Activated CD4-positive, CD25-positive, alpha-beta regulatory T cell treated with anti-CD3 and anti-CD28 coated beads, Interleukin-2, amount 50 U/mL, for 24 hours (primary cell): ENCODE results near the gene PTTG1.
A peak's percentile ranks its signal among the peaks of the same experiment; 100 is the strongest.

Experiments used
- ATAC-seq, 2 donors: fragments of 150-1000 bp; cut with Tn5 transposase; one replicate each; pipeline ENCODE4 v1.10.0; 2021; ENCODE audit warnings: mild to moderate bottlenecking in 1 of 2, moderate library complexity in 1 of 2

The PTTG1 gene

DNA sequence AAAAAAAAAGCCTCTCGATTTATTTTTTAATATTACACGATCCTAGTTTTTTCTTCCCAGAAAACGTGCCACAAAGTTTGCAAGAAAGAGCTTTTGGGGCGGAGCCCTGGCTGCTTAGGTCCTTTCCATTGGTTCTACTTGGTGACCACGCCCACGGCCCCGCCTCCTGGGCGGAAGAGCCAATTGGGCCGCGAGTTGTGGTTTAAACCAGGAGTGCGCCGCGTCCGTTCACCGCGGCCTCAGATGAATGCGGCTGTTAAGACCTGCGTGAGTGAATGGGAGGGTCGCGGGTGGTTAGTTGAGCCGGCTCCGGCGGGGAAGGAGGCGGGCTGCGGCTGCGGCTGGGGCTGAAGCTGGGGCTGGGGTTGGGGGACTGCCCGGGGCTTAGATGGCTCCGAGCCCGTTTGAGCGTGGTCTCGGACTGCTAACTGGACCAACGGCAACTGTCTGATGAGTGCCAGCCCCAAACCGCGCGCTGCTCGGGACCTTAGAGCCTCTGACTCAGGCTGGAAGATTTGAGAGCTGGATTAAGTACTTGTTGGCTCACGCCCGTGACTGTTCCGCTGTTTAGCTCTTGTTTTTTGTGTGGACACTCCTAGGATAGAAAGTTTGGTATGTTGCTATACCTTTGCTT lies at the start of gene PTTG1:
PTTG1 (plus strand) TSS at position 231 of the 634 bp plus-strand sequence. CDS start 458 bp downstream, outside the sequence.
- ATAC-seq: peak; percentile 75 to 81

GRCh38 chr5:160375166-160375565 lies 46.5 kb upstream of the PTTG1 start:
- ATAC-seq: no peak

DNA sequence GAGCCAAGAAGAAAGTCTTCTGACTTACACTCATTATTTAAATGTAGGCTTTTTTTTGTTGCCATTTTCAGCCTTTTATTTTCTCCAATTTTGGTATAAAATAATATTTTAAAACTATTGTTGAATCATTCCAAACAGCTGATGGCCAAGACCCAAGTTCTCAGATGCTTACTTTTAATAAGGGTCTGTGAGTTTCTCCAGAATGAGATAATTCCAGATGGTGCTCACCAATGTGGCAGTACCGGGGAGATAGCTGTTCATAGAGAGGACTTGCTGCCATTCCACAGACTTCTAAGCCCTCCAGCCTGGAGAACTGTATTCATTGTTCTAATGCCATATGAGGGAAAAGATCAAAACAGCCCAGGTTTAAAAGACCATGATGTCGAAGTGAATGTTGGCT lies 46.0 kb upstream of the PTTG1 start:
- ATAC-seq: no peak

- ATAC-seq: no peak
These were observed 45.2 kb upstream of the PTTG1 start for GRCh38 chr5:160376416-160376815.

- ATAC-seq: no peak
These were observed 44.0 kb upstream of the PTTG1 start for GRCh38 chr5:160377651-160378050.

DNA sequence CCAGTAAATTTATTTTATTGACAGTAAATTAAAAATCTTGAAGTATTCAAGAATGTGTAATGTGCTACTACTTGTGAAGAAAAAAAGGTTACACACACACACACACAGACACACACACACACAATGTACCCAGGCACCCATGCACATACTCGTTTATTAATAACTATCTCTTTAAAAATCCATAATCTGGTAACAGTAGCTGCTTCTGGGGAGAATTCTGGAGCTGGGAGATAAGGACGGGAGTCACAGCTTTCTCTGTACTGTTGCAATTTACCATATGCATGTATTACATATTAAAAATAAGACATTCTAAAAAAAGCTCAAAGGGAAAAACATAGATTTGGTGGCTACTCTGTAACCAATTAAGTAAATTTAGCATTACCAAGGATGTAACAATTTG lies 43.3 kb upstream of the PTTG1 start:
- ATAC-seq: no peak

GRCh38 chr5:160379511-160379910 lies 42.1 kb upstream of the PTTG1 start:
- no peak for ATAC-seq

DNA sequence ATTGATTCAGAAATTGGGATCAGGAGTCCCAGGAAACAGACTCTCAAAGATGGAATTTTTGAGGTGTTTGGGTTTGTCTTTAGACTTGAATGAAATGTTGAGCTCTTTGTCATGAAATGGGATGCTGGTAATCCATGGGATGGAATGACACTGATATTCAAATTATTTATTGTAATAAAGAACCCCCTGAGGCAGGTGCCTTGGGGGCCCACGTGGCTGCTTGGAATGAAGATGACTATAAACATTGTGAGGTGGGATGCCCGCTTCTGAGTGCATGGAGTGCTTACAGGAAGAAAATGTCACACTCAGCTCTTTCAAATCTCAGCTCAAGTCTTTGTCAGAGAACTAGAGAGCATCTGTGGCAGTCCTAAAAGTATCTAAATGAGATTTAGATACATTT lies 41.6 kb upstream of the PTTG1 start:
- no peak for ATAC-seq

- ATAC-seq: no peak
These were observed 39.3 kb upstream of the PTTG1 start for GRCh38 chr5:160382346-160382745.

DNA sequence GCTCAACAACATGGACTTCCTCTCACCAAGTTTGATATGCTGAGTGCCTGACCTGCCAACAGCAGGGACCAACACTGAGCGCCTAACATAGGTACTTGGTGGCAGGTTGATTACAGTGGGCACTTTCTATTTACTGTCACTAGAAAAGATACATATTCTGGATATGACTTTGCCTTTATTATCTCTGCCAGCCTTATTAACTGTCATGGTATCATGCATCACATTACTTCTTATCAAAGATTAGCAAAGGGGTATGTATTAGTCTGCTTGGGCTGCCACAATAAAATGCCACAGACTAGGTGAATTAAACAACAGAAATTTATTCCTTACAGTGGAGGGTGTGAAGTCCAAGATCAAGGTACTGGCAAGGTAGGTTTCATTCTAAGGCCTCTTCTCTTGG lies 37.0 kb upstream of the PTTG1 start:
- ATAC-seq: no peak

DNA sequence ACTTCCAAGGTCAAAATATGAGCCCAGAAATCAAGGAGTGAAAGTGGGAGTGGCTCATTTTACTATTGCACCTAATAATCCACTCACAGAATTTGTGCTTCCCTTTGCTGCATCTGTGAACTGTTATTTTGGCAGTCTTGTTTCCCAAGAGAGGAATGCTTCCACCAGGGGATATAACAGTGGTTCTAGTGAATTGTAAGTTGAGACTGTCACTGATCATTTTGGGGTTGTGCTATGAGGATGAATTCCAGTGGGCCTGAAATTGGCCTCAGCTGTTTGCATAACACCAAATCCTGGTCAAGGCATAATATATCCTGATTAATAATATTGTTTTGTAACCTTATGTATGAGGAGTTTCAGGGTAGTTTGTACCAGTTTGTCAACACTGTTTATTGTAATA lies 36.2 kb upstream of the PTTG1 start:
- ATAC-seq: no peak

- no peak for ATAC-seq
These were observed 34.2 kb upstream of the PTTG1 start for GRCh38 chr5:160387445-160387844.

DNA sequence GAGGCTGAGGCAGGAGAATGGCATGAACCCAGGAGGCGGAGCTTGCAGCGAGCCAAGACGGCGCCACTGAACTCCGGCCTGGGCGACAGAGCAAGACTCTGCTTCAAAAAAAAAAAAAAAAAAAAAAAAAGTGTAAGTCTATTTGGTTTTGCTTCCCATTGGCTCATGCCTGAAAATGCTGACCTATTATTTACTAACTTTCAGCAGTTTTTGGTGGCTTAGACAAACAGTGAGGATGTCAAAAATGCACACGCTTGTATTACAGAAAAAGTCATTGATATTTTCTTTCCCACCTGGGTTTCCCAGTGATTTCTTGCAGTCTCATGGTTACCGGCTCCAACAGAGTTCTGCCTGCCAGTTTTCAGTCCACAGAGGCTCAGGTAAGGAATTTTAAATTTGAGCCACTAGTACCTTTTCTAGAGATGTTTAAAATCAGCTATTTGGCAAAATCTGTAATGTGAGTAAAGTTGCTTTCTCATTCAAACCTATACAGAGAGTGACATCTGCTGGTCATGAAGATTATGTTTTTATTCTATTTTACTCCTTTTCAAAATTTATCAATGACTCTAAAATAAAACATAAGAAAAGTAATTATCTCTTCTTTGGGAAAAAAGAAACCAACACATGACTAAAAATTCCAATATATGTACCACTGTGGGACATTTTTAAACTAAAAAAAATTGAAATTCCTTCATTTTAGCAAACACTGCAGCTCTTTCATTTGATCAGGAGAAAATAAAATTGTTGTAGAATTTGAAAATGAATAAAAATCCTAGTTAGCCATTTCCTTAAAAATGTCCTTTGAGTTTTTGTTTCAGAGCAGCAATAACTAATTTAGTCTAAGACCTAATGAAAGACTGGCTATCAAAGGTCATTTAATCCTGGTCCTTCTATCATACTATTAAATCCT lies 30.6 kb upstream of the PTTG1 start:
- no peak for ATAC-seq

DNA sequence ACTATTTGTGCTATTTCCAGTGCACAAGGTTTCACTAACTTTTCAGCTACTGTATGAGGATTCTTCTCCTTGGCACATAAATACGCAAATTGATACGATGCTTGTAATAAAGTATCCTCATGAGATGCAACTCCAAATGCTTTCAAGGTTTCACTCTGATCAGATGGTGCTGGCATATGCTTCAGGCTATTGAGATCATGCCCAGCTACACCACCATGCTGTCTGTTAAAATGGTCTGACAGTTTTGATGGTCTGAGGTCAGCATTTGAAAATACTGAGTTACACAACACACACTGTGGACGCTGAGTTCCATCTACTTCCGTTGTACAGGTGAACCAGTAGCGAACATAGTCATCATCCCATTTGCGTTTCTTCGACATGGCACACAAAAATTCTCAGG lies 26.5 kb upstream of the PTTG1 start:
- ATAC-seq: no peak

DNA sequence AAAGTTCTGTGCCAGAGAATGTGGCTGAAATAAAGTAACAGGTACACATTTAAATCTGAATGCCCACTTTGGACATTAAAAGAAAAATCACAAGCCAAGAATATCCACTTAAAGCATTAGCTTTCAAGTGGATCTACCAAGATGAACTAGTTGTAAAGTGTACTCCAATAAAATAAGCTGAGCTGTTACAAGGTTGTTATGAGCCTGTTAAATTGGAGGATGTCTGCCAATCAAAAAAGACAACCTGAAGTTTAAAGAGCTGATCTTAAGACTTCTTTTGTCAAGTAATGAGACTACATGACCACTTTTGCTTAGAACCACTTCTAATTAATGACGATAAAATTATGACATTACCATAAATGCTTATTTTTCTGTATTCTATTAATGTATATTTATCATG lies 24.2 kb upstream of the PTTG1 start:
- no peak for ATAC-seq

GRCh38 chr5:160398806-160399205 lies 22.8 kb upstream of the PTTG1 start:
- ATAC-seq: no peak

DNA sequence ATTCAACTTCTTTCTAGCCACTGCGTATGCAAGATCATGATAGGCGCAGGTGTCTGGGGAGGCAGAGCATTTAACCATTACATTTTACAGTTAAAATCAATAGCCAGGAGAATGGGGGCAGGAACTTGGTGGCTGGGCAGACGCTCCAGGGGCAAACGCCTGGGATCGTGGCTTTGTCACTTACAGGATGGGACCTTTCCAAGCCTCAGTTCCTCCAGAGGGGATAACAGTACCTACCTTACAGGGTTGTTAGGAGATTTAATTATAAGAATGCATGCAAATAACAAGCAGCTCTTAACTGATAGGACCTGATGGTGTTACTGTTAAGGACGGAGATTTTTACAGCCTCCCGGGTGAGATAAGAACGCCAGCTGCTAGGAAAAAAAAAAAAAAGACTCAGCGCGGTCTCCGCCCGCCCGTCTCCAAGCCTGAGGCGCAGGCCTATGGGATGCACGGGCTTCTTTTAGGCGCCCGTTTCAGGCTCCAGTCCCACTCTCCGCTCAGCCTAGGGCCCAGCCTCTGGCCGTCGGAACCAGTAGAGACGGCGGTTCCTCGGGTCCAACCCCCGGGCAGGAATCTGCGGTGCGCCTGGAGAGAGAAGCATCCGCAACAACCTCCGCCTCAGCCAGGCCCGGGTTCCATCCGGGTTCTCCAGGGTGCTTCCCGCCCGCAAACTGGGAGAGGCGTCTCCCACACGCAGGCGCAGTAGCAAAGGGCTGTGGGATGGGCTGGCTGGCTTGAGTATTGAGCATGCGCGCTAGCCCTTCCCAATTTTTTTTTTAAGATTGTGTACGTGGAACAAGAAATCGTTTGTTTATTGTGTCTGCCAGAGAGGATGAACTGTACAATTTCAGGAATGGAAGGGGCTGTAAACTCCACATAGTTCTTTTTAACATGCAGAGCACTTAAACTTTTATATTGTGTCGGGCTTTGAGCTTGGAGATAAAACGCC lies 22.0 kb upstream of the PTTG1 start, which contains the start of gene FAM200C:
FAM200C (minus strand) TSS at position 653 of the 952 bp plus-strand sequence. CDS start 4,564 bp downstream, outside the sequence.
- ATAC-seq: peak; percentile 79 to 80

DNA sequence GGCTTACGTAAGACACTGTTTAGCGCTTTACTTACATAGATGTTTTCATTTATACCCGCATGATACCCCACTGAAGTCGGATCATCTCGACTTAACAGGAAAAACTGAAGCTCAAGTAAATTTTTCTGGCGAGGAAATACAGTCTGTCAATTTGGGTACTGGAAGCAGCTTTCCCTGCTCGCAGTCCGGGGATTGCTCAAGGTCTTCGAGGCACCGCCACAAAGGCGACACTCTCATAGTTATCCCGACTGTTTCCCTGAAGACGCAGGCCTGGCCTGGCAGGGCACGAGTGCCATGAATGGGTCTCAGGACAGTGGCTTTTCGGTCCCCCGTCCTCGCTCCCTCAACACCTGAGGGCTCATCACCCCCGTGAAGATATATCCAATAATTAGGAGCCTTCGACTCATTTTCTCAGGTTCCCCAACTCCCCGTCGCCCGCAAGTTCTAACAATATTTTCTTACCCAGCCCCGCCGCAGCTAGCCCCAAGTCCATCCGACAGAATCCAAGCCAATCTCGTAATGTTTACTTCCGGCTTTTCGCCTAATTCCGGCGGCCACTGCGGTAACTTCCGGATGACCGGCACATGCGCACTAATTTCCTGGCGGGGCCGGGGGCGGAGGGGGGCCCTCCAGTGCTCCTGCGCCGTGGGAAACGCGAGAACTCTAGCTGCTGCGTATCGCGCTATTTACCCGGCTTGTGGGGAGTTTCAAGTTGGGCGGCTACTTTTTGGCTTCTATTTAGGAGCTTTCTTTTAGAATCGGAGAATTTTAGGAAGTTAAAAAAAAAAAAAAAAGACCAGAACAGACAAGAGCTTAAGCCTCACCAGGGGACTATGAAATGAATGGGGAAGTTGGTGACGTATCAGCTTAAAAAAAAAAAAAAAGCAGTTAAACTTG lies 2.8 kb upstream of the PTTG1 start, which contains the start of gene SLU7:
SLU7 (minus strand) TSS at position 521 of the 897 bp plus-strand sequence. CDS start 3,787 bp downstream, outside the sequence.
- peak; percentile 73 to 74 for ATAC-seq

GRCh38 chr5:160419458-160420330 lies 2.0 kb upstream of the PTTG1 start:
- no peak for ATAC-seq

- no peak for ATAC-seq
These were observed 1.4 kb upstream of the PTTG1 start for GRCh38 chr5:160420331-160420610.

DNA sequence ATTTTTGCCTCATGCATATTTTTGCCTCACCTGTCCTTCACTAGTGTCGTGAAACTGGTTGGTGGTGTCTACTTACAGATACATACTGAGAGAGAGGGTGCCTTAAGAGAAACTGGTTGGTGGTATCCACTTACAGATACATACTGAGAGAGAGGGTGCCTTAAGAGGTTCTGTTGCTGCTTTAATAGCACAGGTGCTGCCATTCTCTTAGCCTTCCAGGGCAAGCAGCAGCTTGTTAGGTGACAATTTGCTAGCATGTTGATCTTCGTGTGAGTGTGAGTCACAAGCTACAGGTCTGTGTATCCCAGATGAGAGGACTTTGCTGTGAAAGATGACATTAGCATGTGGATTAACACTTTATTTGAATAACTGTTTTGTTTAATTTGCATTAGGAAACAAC lies 1.4 kb downstream of the PTTG1 start:
- ATAC-seq: no peak
